ENCODE measurements around the gene INPP5A. TPM values are rescaled to one million over a fixed set of nuclear protein-coding genes. Genes with fewer than 3 reads are reported as not detected.

INPP5A gene
- total and polyA plus RNA-seq, 2 donors (not counting 1 experiment from before 2014, with no cell fraction given): 9.3 to 87.8 TPM

GRCh38 chr10:132659206-132660091 is 121.9 kb downstream of the INPP5A start:
- H3K27ac ChIP-seq (ENCODE audit: low read length in 2 of 2): no peak overlapping the region
- Mint-ChIP-seq H3K9me3 (ENCODE audit: insufficient read depth) (no peaks in the 10 kb centered on the region), H3K4me3 (no peak overlapping the region), H3K4me1 (peaks cover 3% of the 10 kb centered on the region), H3K27ac (no peak overlapping the region), H3K27me3 (no peaks in the 10 kb centered on the region)
- no peaks in the 10 kb centered on the region for H3K9me3 ChIP-seq (ENCODE audit: control extremely low read depth in 1 of 3, control insufficient read depth in 2 of 3, insufficient read depth in 1 of 3, low read length in 2 of 3)
- no peaks in the 10 kb centered on the region for H3K27me3 ChIP-seq (replicated peaks in 1 of 4; ENCODE audit: control extremely low read depth in 1 of 4, control insufficient read depth in 3 of 4, insufficient read depth in 4 of 4, low read length in 3 of 4)
- H3K4me1 ChIP-seq (ENCODE audit: control insufficient read depth in 2 of 2, insufficient read depth in 2 of 2, low read length in 2 of 2): peaks cover 0 to 3% of the 10 kb centered on the region in 2 donors
- no peak overlapping the region for H2AFZ ChIP-seq (ENCODE audit: insufficient read depth, low read depth, low read length, poor library complexity, severe bottlenecking)
- peaks cover 34% of the 10 kb centered on the region for H4K20me1 ChIP-seq (ENCODE audit: control insufficient read depth, insufficient read depth, low read length, poor library complexity, severe bottlenecking)
- 98% methylated on average over 35 of the region's 35 CpGs for WGBS (ENCODE audit: insufficient coverage)
- H3K4me3 ChIP-seq (ENCODE audit: control extremely low read depth in 1 of 5, extremely low read depth in 1 of 5, insufficient read depth in 1 of 5, low read depth in 2 of 5, low read length in 4 of 5): no peak overlapping the region
- DNase-seq: no peak
- intact Hi-C loops (cut with micrococcal nuclease): no loop called here
- TF ChIP-seq CTCF (IDR thresholded peaks at IDR 0.05): no peak
- TF ChIP-seq EZH2 (IDR thresholded peaks at IDR 0.05; ENCODE audit: borderline replicate concordance, insufficient read depth, low read depth, low read length, poor library complexity, severe bottlenecking): no peak
- H3K4me2 ChIP-seq (replicated peaks; ENCODE audit: low read depth, low read length, poor library complexity, severe bottlenecking): no peak overlapping the region
- ChIA-PET POLR2A (no interaction called here), CTCF (interaction anchor here (1.1 kb wide), 1 partner anchor 201 kb away, joined by 3 read pairs; no protein-coding TSS in a partner anchor)
- no peak overlapping the region for H3K9ac ChIP-seq (ENCODE audit: low read length)
- peaks cover 0 to 31% of the 10 kb centered on the region in 2 experiments for H3K36me3 ChIP-seq (replicated peaks in 1 of 2; ENCODE audit: control extremely low read depth in 1 of 2, control insufficient read depth in 1 of 2, extremely low read depth in 1 of 2, insufficient read depth in 2 of 2, low read length in 1 of 2)
- peaks cover 10% of the 10 kb centered on the region for H3K79me2 ChIP-seq (ENCODE audit: control insufficient read depth, insufficient read depth, low read length)
- no peak for ATAC-seq (ENCODE audit: low read depth)

DNA sequence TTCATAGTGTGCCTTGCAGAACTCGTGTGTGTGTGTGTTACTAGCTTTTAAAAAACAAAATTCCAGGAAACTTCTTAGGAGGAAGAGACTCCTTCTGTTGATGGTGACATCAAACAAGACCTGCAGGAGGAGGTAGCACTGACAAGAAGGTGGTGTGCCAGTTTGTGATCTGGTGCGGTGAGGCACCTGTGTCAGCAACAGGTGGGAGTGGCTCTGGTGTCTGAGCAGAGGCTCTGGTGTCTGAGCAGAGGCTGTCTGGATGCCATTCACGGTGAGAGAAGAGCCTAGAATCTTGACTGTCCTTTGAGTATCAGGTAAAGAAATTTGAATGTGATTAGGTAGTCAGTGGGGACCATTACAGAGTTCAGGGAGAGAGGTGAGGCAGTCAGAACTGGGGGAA is 122.8 kb downstream of the INPP5A start:
- CTCF ChIA-PET: no interaction called here
- H3K4me1 Mint-ChIP-seq: no peaks in the 10 kb centered on the region
- Histone ChIP-seq H3K36me3 (replicated peaks in 1 of 2; ENCODE audit: control extremely low read depth in 1 of 2, control insufficient read depth in 1 of 2, extremely low read depth in 1 of 2, insufficient read depth in 2 of 2, low read length in 1 of 2) (peaks cover 0 to 28% of the 10 kb centered on the region in 2 experiments), H3K9me3 (ENCODE audit: control extremely low read depth in 1 of 3, control insufficient read depth in 2 of 3, insufficient read depth in 1 of 3, low read length in 2 of 3) (no peaks in the 10 kb centered on the region), H3K9ac (ENCODE audit: low read length) (no peak overlapping the region), H4K20me1 (ENCODE audit: control insufficient read depth, insufficient read depth, low read length, poor library complexity, severe bottlenecking) (peaks cover 25% of the 10 kb centered on the region), H3K4me2 (replicated peaks; ENCODE audit: low read depth, low read length, poor library complexity, severe bottlenecking) (no peak overlapping the region), H3K27me3 (replicated peaks in 1 of 4; ENCODE audit: control extremely low read depth in 1 of 4, control insufficient read depth in 3 of 4, insufficient read depth in 4 of 4, low read length in 3 of 4) (no peaks in the 10 kb centered on the region), H3K79me2 (ENCODE audit: control insufficient read depth, insufficient read depth, low read length) (peaks cover 8% of the 10 kb centered on the region), H2AFZ (ENCODE audit: insufficient read depth, low read depth, low read length, poor library complexity, severe bottlenecking) (no peak overlapping the region), H3K27ac (ENCODE audit: low read length in 2 of 2) (no peak overlapping the region), H3K4me1 (ENCODE audit: control insufficient read depth in 2 of 2, insufficient read depth in 2 of 2, low read length in 2 of 2) (peaks cover 0 to 3% of the 10 kb centered on the region in 2 donors), H3K4me3 (ENCODE audit: control extremely low read depth in 1 of 5, extremely low read depth in 1 of 5, insufficient read depth in 1 of 5, low read depth in 2 of 5, low read length in 4 of 5) (no peak overlapping the region)
- WGBS (ENCODE audit: insufficient coverage): 95% methylated on average over 3 of the region's 3 CpGs
- DNase-seq (no peak), ATAC-seq (ENCODE audit: low read depth) (no peak)
- no peak overlapping the region for H3K4me3 Mint-ChIP-seq
- no peak overlapping the region for H3K27ac Mint-ChIP-seq
- POLR2A ChIA-PET: no interaction called here
- H3K27me3 Mint-ChIP-seq: no peaks in the 10 kb centered on the region
- no peaks in the 10 kb centered on the region for H3K9me3 Mint-ChIP-seq (ENCODE audit: insufficient read depth)
- intact Hi-C loops (cut with micrococcal nuclease): no loop called here
- no peak for TF ChIP-seq CTCF (IDR thresholded peaks at IDR 0.05)
- no peak for TF ChIP-seq EZH2 (IDR thresholded peaks at IDR 0.05; ENCODE audit: borderline replicate concordance, insufficient read depth, low read depth, low read length, poor library complexity, severe bottlenecking)
